HepG2 (cell line): Measurements from ENCODE around the gene ZCCHC17. TPM values are rescaled to one million over a fixed set of nuclear protein-coding genes. Genes with fewer than 3 reads are reported as not detected.

Source experiments
- ATAC-seq: fragments of 200-7000 bp; cut with Tn5 transposase; 3 replicates; pipeline ENCODE4 v1.9.1; 2020; ENCODE audit warnings: mild to moderate bottlenecking, moderate library complexity
- BruUV-seq: library from RNA; stranded (reverse); fragments of 400-500 nt; replicated peaks from 2 replicates; lab custom pipeline; 2021; lab: Mats Ljungman, UMichigan
- CTCF ChIA-PET: fragments of 300-600 bp; formaldehyde crosslinking; extraction: SDS; loops from one replicate; lab custom pipeline; 2021; ENCODE audit warnings: low total read pairs, inconsistent platforms, low intra/inter-chr PET ratio; lab: Yijun Ruan, JAX
- POLR2A ChIA-PET: fragments of 350-600 bp; sonication (Branson Sonifier 250); formaldehyde crosslinking; loops from one replicate; lab custom pipeline; 2020; ENCODE audit warnings: antibody characterized with exemption, inconsistent platforms; lab: Yijun Ruan, JAX
- DNase-seq: peaks from one replicate; pipeline ENCODE4 v3.0.0-alpha.2; 2015; ENCODE audit warnings: low spot score
- FAIRE-seq: peaks from 3 replicates; lab custom pipeline; 2011; peaks lifted over from hg19 to GRCh38; lab: Jason Lieb, UNC
- H2AFZ ChIP-seq: one replicate; pipeline ENCODE4 v1.6.1; 2011; ENCODE audit warnings: low read length, inconsistent platforms
- H3K27ac ChIP-seq: fragments of 300-600 bp; 3 replicates; pipeline ENCODE4 v1.8.0; 2011; ENCODE audit warnings: mixed run types, mild to moderate bottlenecking, mixed read lengths, low read length, inconsistent platforms; ENCODE audit not compliant: insufficient read depth; ENCODE audit errors: extremely low read length
- H3K27me3 ChIP-seq, 2 experiments: fragments of 200-600 bp in 1 of 2; 2 replicates in 1 of 2; 3 replicates in 1 of 2; pipeline versions ENCODE4 v1.6.0 to v1.8.0; 2011; ENCODE audit warnings: low read length in 2 of 2, mild to moderate bottlenecking in 2 of 2, moderate library complexity in 2 of 2, inconsistent platforms in 1 of 2; ENCODE audit not compliant: insufficient read depth in 2 of 2, control insufficient read depth in 1 of 2
- H3K36me3 ChIP-seq, 2 experiments: fragments of 200-600 bp in 1 of 2; replicated peaks in 1 of 2; 2 replicates in 1 of 2; 3 replicates in 1 of 2; pipeline versions ENCODE4 v1.5.1 to v1.8.0; 2011; ENCODE audit warnings: low read length in 2 of 2, inconsistent platforms in 1 of 2; ENCODE audit not compliant: insufficient read depth in 2 of 2, control insufficient read depth in 1 of 2
- H3K4me1 ChIP-seq: 2 replicates; pipeline ENCODE4 v1.5.1; 2012; ENCODE audit warnings: low read length, inconsistent platforms; ENCODE audit not compliant: insufficient read depth
- H3K4me2 ChIP-seq: 2 replicates; pipeline ENCODE4 v1.6.0; 2011; ENCODE audit warnings: low read depth, low read length, inconsistent platforms
- H3K4me3 ChIP-seq, 3 experiments: fragments of 200-600 bp in 1 of 3; sonication (generic), shearing (Covaris generic) in 1 of 3; replicated peaks in 1 of 3; 2 replicates each; pipeline ENCODE4 v1.5.1; 2011 to 2016; ENCODE audit warnings: low read length in 3 of 3, inconsistent platforms in 2 of 3, low read depth in 2 of 3, mild to moderate bottlenecking in 2 of 3, control low read depth in 1 of 3, mixed read lengths in 1 of 3; ENCODE audit not compliant: insufficient read depth in 1 of 3
- H3K79me2 ChIP-seq: one replicate; pipeline ENCODE4 v1.6.1; 2011; ENCODE audit warnings: low read length, inconsistent platforms; ENCODE audit not compliant: insufficient read depth
- H3K9ac ChIP-seq: 2 replicates; pipeline ENCODE4 v1.6.0; 2011; ENCODE audit warnings: mild to moderate bottlenecking, low read depth, low read length, inconsistent platforms; ENCODE audit not compliant: insufficient read depth
- H3K9me3 ChIP-seq: 2 replicates; pipeline ENCODE4 v1.5.1; 2012; ENCODE audit warnings: mild to moderate bottlenecking, low read length
- H4K20me1 ChIP-seq: 2 replicates; pipeline ENCODE4 v1.6.0; 2011; ENCODE audit warnings: inconsistent platforms, mild to moderate bottlenecking, low read length, moderate library complexity; ENCODE audit not compliant: insufficient read depth
- HDAC6 ChIP-seq: fragments of 200-600 bp; sonication (generic); IDR thresholded peaks from 2 replicates; pipeline ENCODE4 v1.7.0; 2017; ENCODE audit warnings: mild to moderate bottlenecking, antibody characterized with exemption, low read length, low read depth
- MAFF ChIP-seq: IDR thresholded peaks from 2 replicates; pipeline ENCODE4 v1.6.1; 2011; ENCODE audit warnings: low read depth, low read length, improper control_type of control experiment
- MAFK ChIP-seq, 2 experiments: IDR thresholded peaks in 1 of 2; conservative IDR thresholded peaks in 1 of 2; 2 replicates each; pipeline ENCODE4 v1.6.1; 2011; ENCODE audit warnings: improper control_type of control experiment in 2 of 2, low read length in 2 of 2
- ZKSCAN5 ChIP-seq: sonication (generic); formaldehyde crosslinking; IDR thresholded peaks from 2 replicates; pipeline ENCODE4 v1.5.1; 2020; ENCODE audit warnings: mild to moderate bottlenecking, missing genetic modification reagents
- ZNF136 ChIP-seq: sonication (generic); formaldehyde crosslinking; IDR thresholded peaks from 2 replicates; pipeline ENCODE4 v1.8.1; 2022; ENCODE audit warnings: low read depth, mild to moderate bottlenecking, moderate library complexity, missing genetic modification reagents
- ZNF318 ChIP-seq: sonication (generic); formaldehyde crosslinking; IDR thresholded peaks from 2 replicates; pipeline ENCODE4 v1.4.0; 2020; ENCODE audit warnings: mild to moderate bottlenecking, missing genetic modification reagents
- ZNF598 ChIP-seq: sonication (generic); formaldehyde crosslinking; IDR thresholded peaks from 2 replicates; pipeline ENCODE4 v1.5.1; 2020; ENCODE audit warnings: mild to moderate bottlenecking, missing genetic modification reagents, borderline replicate concordance
- ZNF770 ChIP-seq: sonication (generic); formaldehyde crosslinking; IDR thresholded peaks from 2 replicates; pipeline ENCODE4 v1.5.0; 2020; ENCODE audit warnings: mild to moderate bottlenecking, missing genetic modification reagents
- ZSCAN21 ChIP-seq: sonication (generic); formaldehyde crosslinking; IDR thresholded peaks from 2 replicates; pipeline ENCODE4 v1.8.0; 2022; ENCODE audit warnings: mild to moderate bottlenecking, missing genetic modification reagents, moderate library complexity, borderline replicate concordance
- WGBS: methylation state at CpG from one replicate; pipeline ENCODE4 v1.1.6; 2017; ENCODE audit warnings: low lambda C conversion rate; 5-methylcytosine and 5-hydroxymethylcytosine counted together
- in situ Hi-C: cut with HindIII; loops from 2 replicates; pipeline ENCODE4 v1.10.0; 2017; ENCODE audit warnings: low pct_unique_long_range_greater_than_20kb; ENCODE audit not compliant: extremely low pct_ligation_motif_present
- intact Hi-C: fragments of 100-400 bp; cut with micrococcal nuclease; formaldehyde crosslinking; loops from one replicate; pipeline ENCODE4 v1.10.0; 2022; ENCODE audit not compliant: unreplicated experiment
- polyA plus RNA-seq, 8 experiments: library from polyadenylated mRNA; depleted of rRNA in 3 of 8; stranded (reverse) in 7 of 8; unstranded in 1 of 8; fragments of >200 nt; fragmentation: Illumina TruSeq in 4 of 8; extraction: Trizol in 4 of 8; gene quantifications; 2 replicates each; pipeline versions ENCODE4 v1.2.1 to v1.2.3, GENCODE V29; 2011 to 2016; ENCODE audit warnings: low read depth in 4 of 8, missing spikeins in 1 of 8, mixed read lengths in 1 of 8; ENCODE audit not compliant: insufficient read depth in 1 of 8
- total RNA-seq, 5 experiments: library from RNA; depleted of rRNA; stranded (reverse); fragments of >200 nt; fragmentation: Illumina TruSeq; extraction: Trizol; gene quantifications; 2 replicates each; pipeline ENCODE4 v1.2.3, GENCODE V29; 2016; ENCODE audit warnings: low read depth in 1 of 5
- TF ChIP-seq, protein P1 (sequence below): sonication (generic); formaldehyde crosslinking; IDR thresholded peaks from 2 replicates; pipeline ENCODE4 v1.8.0; 2022; ENCODE audit warnings: low read depth, missing genetic modification reagents

The ZCCHC17 gene
- total and polyA plus RNA-seq, 2 of the 13 experiments (the other 11 are each of a cell fraction or from before 2014, with no cell fraction given), result 20.5 to 53.0 TPM

GRCh38 chr1:31306278-31306677 is 9.4 kb downstream of the ZCCHC17 start (continued):
- TF ChIP-seq ZNF770 (CRISPR knock-in tag) (no peak), ZNF598 (CRISPR knock-in tag) (no peak), HDAC6 (no peak), ZKSCAN5 (CRISPR knock-in tag) (no peak), ZNF136 (no peak)
- TF ChIP-seq, protein P1, sequence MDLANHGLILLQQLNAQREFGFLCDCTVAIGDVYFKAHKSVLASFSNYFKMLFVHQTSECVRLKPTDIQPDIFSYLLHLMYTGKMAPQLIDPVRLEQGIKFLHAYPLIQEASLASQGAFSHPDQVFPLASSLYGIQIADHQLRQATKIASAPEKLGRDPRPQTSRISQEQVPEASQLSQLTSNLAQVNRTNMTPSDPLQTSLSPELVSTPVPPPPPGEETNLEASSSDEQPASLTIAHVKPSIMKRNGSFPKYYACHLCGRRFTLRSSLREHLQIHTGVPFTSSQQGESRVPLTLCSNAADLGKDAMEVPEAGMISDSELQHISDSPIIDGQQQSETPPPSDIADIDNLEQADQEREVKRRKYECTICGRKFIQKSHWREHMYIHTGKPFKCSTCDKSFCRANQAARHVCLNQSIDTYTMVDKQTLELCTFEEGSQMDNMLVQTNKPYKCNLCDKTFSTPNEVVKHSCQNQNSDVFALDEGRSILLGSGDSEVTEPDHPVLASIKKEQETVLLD, result no peak

DNA sequence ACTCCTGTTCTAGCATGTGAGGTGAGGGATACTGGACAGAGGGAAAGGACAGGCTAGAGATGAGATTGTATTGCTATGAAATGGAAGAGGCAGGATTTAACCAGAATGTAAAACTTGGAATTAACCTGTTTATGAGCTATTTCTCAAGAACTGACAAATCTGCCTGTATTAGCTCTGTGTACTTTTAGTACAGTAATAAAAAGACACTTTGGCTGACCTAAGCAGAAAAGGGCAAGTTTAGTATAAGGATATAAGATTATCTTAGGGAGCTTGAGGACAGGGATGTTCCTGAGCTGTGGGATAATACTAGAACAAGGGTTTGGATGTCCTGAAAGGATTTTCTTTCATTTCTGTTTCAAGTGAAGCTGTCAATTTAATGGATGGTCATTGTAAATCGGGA is 11.2 kb downstream of the ZCCHC17 start:
- Histone ChIP-seq H2AFZ (no peak overlapping the region), H3K4me1 (no peaks in the 10 kb centered on the region), H3K36me3 (peaks cover 6 to 34% of the 10 kb centered on the region in 2 experiments; a peak in 4 of 5 replicates), H3K27me3 (no peaks in the 10 kb centered on the region), H3K4me3 (no peak overlapping the region), H4K20me1 (no peaks in the 10 kb centered on the region; the same call in 1 of the 2 replicates), H3K4me2 (no peak overlapping the region), H3K79me2 (peaks cover 4% of the 10 kb centered on the region), H3K9ac (no peak overlapping the region), H3K27ac (no peak overlapping the region), H3K9me3 (no peaks in the 10 kb centered on the region)
- WGBS, result 0% methylated on average over 1 of the region's 1 CpG
- no peak for ATAC-seq
- no peak for DNase-seq
- FAIRE-seq, result no peak
- intact Hi-C loops (no loop called here), in situ Hi-C loops (no loop called here)
- no TSS peak for BruUV-seq
- ChIA-PET CTCF (no interaction called here), POLR2A (interaction anchor here (1.7 kb wide), 1 partner anchor 11 kb away, joined by 8 read pairs; the partner anchor contains the start of genes SNRNP40 and ZCCHC17)
- TF ChIP-seq ZNF318 (CRISPR knock-in tag) (no peak), MAFF (0 out of 2 replicates have a peak, but pooled peaks have one; percentile 35), MAFK (conservative IDR thresholded peaks at IDR 0.05 in 1 of 2, IDR thresholded peaks at IDR 0.05 in 1 of 2; ENCODE audit: low read length in 2 of 2) (peak; percentile 12 to 65; a peak in 2 of 4 replicates), ZSCAN21 (no peak)
